Effector memory CD4-positive, alpha-beta T cell (primary cell): ENCODE data around the gene NUP98.

Source experiments
- DNase-seq, 3 donors: peaks; one replicate each; pipeline ENCODE4 v3.0.0-alpha.2; 2020
- H3K27ac ChIP-seq: 2 replicates; pipeline ENCODE4 v1.7.0; 2013; ENCODE audit warnings: mild to moderate bottlenecking, low read length, moderate library complexity; ENCODE audit not compliant: insufficient read depth, poor library complexity, severe bottlenecking
- H3K27me3 ChIP-seq: replicated peaks from 2 replicates; pipeline ENCODE4 v1.7.0; 2013; ENCODE audit warnings: mild to moderate bottlenecking, low read length; ENCODE audit not compliant: insufficient read depth, control insufficient read depth, poor library complexity, severe bottlenecking
- H3K36me3 ChIP-seq: 2 replicates; pipeline ENCODE4 v1.7.0; 2013; ENCODE audit warnings: mild to moderate bottlenecking, low read length, moderate library complexity; ENCODE audit not compliant: control insufficient read depth, insufficient read depth
- H3K4me1 ChIP-seq: 2 replicates; pipeline ENCODE4 v1.7.0; 2013; ENCODE audit warnings: low read length, mild to moderate bottlenecking; ENCODE audit not compliant: control insufficient read depth, insufficient read depth, poor library complexity, severe bottlenecking
- H3K4me3 ChIP-seq: 2 replicates; pipeline ENCODE4 v1.7.0; 2013; ENCODE audit warnings: low read length, low read depth, mild to moderate bottlenecking; ENCODE audit not compliant: insufficient read depth, poor library complexity, severe bottlenecking
- H3K9me3 ChIP-seq: 2 replicates; pipeline ENCODE4 v1.7.0; 2013; ENCODE audit warnings: mild to moderate bottlenecking, low read length, moderate library complexity; ENCODE audit not compliant: control insufficient read depth

Gene NUP98

GRCh38 chr11:3720997-3721396, 76.4 kb downstream of the NUP98 start:
- Histone ChIP-seq H3K27me3 (no peaks in the 10 kb centered on the region), H3K36me3 (peaks cover 74% of the 10 kb centered on the region), H3K27ac (no peak overlapping the region), H3K4me3 (no peak overlapping the region), H3K9me3 (no peaks in the 10 kb centered on the region), H3K4me1 (no peaks in the 10 kb centered on the region)
- DNase-seq: no peak

GRCh38 chr11:3712274-3712673, 85.1 kb downstream of the NUP98 start:
- H3K4me1 ChIP-seq: no peaks in the 10 kb centered on the region
- H3K36me3 ChIP-seq: peaks cover 65% of the 10 kb centered on the region
- no peaks in the 10 kb centered on the region for H3K9me3 ChIP-seq
- H3K4me3 ChIP-seq: no peak overlapping the region
- no peak for DNase-seq
- H3K27ac ChIP-seq: no peak overlapping the region
- no peaks in the 10 kb centered on the region for H3K27me3 ChIP-seq

DNA sequence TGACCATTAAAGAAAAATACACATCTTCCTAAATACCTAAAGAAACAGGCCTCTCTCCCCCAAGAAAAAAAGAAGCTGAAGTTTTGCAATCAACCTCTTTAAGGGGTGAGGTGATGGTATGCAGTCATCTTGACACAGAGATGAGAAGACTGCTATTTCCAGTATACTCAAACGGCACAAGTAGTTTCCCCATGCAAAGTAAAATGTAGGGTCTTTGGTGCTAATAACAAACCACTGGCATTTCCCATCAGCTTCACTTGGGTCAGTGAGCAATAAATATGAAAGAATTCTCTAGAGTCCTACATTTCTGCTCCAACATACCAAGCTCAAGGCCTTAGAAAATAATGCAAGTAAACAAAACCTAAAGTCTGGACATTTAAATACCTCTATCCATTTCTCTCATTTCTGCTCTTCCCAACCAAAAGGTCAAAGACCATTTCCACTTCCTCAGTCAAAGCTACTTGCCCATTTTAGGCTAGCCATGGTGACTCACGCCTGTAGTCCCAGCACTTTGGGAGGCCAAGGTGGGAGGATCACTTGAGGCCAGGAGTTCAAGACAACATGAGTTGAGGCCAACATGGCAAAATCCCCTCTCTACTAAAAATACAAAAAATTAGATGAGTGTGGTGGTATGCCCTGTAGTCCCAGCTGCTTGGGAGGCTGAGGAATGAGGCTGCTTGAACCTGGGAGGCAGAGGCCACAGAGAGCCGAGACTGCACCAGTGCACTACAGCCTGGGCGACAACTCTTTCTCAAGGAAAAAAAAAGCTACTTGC, 86.7 kb downstream of the NUP98 start:
- no peak for DNase-seq
- Histone ChIP-seq H3K4me3 (no peak overlapping the region), H3K4me1 (no peaks in the 10 kb centered on the region), H3K9me3 (no peaks in the 10 kb centered on the region), H3K36me3 (peaks cover 60% of the 10 kb centered on the region), H3K27ac (no peak overlapping the region), H3K27me3 (no peaks in the 10 kb centered on the region)

DNA sequence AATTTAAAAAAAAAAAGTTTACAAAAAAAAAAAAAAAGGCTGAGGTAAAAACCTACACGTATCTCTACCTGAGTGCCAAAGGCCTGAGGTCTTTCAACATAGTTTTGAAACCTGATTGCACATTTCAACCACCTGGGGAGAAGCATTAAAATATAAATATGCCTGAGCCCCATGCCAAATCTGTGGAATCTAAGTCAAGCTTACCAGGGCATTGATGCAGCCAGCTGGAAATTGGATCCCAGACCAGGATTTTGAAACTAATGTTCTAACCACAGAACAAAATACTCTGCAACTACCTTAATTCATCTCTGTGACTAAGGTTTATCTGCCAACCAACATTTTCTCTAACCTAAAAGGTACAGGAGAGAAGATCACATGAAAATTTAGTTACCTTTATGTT, 87.4 kb downstream of the NUP98 start:
- H3K27ac ChIP-seq: no peak overlapping the region
- peaks cover 60% of the 10 kb centered on the region for H3K36me3 ChIP-seq
- DNase-seq: no peak

DNA sequence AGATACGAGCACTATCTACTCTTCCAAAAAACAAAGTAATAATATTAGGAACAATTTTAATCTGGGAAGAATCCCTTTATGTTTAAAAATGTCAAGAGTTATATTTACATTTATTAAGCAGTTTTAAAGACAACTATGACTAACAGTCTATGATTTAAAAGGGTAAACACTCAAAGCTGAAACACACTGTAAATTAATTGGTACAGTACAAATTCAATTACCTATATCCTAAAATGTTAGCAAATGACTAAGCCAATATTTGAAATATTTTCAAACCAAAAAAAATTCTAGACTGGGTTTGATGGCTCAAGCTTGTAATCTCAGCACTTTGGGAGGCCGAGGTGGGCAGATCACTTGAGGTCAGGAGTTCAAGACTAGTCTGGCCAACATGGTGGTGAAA, 90.2 kb downstream of the NUP98 start:
- Histone ChIP-seq H3K27me3 (no peaks in the 10 kb centered on the region), H3K36me3 (peaks cover 54% of the 10 kb centered on the region), H3K4me3 (no peak overlapping the region), H3K4me1 (no peaks in the 10 kb centered on the region), H3K9me3 (no peaks in the 10 kb centered on the region), H3K27ac (no peak overlapping the region)
- no peak for DNase-seq

More for the DNA sequence above, 87.4 kb downstream of the NUP98 start:
- H3K4me1 ChIP-seq: no peaks in the 10 kb centered on the region
- H3K27me3 ChIP-seq: no peaks in the 10 kb centered on the region
- H3K4me3 ChIP-seq: no peak overlapping the region
- no peaks in the 10 kb centered on the region for H3K9me3 ChIP-seq

GRCh38 chr11:3703383-3703782, 94.0 kb downstream of the NUP98 start:
- Histone ChIP-seq H3K4me3 (no peak overlapping the region), H3K27ac (no peak overlapping the region), H3K27me3 (no peaks in the 10 kb centered on the region), H3K36me3 (peaks cover 59% of the 10 kb centered on the region), H3K4me1 (no peaks in the 10 kb centered on the region), H3K9me3 (no peaks in the 10 kb centered on the region)
- no peak for DNase-seq

GRCh38 chr11:3700910-3701309, 96.4 kb downstream of the NUP98 start:
- peaks cover 59% of the 10 kb centered on the region for H3K36me3 ChIP-seq
- H3K27me3 ChIP-seq: no peaks in the 10 kb centered on the region
- H3K27ac ChIP-seq: no peak overlapping the region
- H3K4me3 ChIP-seq: no peak overlapping the region
- no peak for DNase-seq
- no peaks in the 10 kb centered on the region for H3K4me1 ChIP-seq
- no peaks in the 10 kb centered on the region for H3K9me3 ChIP-seq

DNA sequence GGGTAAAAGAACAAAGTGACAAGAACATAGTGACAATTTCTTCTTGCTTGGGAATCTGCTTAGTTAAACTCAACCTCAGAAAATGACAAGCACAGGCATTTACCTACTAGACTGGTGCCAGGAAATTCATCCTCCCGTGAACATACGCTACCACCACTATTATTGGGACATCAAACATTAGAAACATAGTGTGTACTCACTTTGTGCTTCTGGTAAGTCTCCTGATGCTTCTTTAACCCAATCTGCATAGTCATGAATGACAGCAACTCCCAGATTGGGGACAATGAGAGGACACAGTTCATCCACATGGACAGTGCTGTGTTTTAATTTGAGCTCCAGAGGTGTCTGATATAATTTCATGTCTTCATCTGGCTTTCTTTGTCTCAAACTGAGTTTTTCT, 96.9 kb downstream of the NUP98 start:
- Histone ChIP-seq H3K27me3 (no peaks in the 10 kb centered on the region), H3K4me1 (no peaks in the 10 kb centered on the region), H3K27ac (no peak overlapping the region), H3K36me3 (peaks cover 60% of the 10 kb centered on the region), H3K4me3 (no peak overlapping the region), H3K9me3 (no peaks in the 10 kb centered on the region)
- DNase-seq: no peak

DNA sequence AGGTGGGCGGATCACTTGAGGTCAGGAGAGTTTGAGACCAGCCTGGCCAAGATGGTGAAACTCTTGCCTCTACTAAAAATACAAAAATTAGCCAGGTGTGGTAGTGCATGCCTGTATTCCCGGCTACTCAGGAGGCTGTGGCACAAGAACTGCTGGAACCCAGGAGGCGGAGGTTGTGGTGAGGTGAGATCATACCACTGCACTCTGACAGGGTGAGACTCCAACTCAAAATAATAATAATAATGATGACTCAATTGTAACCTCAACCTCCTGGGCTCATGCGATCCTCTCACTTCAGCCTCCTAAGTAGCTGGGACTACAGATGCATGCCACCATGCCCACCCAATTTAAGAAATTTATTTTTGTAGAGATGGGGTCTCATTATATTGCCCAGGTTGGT, 110.6 kb downstream of the NUP98 start:
- H3K9me3 ChIP-seq: no peaks in the 10 kb centered on the region

DNA sequence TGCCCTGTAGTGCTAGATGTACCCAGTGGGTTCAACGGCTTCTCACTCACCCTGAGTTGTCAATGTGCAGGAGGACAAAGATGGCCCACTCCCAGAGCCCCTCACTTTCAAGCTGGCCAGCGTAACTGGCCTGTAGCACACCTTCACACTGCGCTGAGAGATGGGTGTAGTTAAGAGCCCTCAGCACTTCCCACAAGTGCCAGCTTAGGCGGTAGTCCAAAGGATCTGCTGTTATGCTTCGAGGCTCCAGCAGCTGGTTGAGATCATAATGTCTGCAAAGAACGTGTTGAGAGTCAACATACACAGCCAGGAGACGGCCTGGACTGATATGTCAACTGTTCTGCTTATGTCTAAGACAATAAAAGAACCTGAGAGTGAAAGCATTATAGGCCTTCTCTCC, 111.4 kb downstream of the NUP98 start:
- Histone ChIP-seq H3K27me3 (no peaks in the 10 kb centered on the region), H3K36me3 (peaks cover 77% of the 10 kb centered on the region), H3K9me3 (no peaks in the 10 kb centered on the region), H3K4me1 (no peaks in the 10 kb centered on the region), H3K4me3 (no peak overlapping the region), H3K27ac (no peak overlapping the region)
- DNase-seq: no peak

More for the DNA sequence above, 110.6 kb downstream of the NUP98 start:
- H3K4me3 ChIP-seq: no peak overlapping the region
- H3K27ac ChIP-seq: no peak overlapping the region
- H3K4me1 ChIP-seq: no peaks in the 10 kb centered on the region
- no peak for DNase-seq
- no peaks in the 10 kb centered on the region for H3K27me3 ChIP-seq
- peaks cover 76% of the 10 kb centered on the region for H3K36me3 ChIP-seq
